Endothelial cell of umbilical vein (primary cell): ENCODE data around the gene ZNFX1.

Source experiments
- CTCF ChIP-seq, 2 donors: IDR thresholded peaks; 1 replicate in 1 of 2; 2 replicates in 1 of 2; pipeline ENCODE4 v1.5.1; 2011; ENCODE audit warnings: low read length in 2 of 2, mild to moderate bottlenecking in 2 of 2, moderate library complexity in 2 of 2, control low read depth in 1 of 2, inconsistent platforms in 1 of 2, low read depth in 1 of 2; ENCODE audit not compliant: insufficient read depth in 1 of 2; ENCODE audit errors: extremely low read depth in 1 of 2
- EZH2 ChIP-seq: IDR thresholded peaks from 2 replicates; pipeline ENCODE4 v1.6.1; 2012; ENCODE audit warnings: borderline replicate concordance, low read depth, mild to moderate bottlenecking, moderate library complexity, low read length, inconsistent platforms; ENCODE audit not compliant: severe bottlenecking
- FOS ChIP-seq: IDR thresholded peaks from 2 replicates; pipeline ENCODE4 v1.6.1; 2011; ENCODE audit warnings: mild to moderate bottlenecking, low read length, moderate library complexity, borderline replicate concordance; ENCODE audit not compliant: insufficient read depth
- GATA2 ChIP-seq: IDR thresholded peaks from 2 replicates; pipeline ENCODE4 v1.7.0; 2011; ENCODE audit warnings: low read depth, mild to moderate bottlenecking, moderate library complexity, mixed read lengths, low read length; ENCODE audit not compliant: insufficient read length, insufficient read depth
- JUN ChIP-seq: IDR thresholded peaks from 2 replicates; pipeline ENCODE4 v1.6.1; 2011; ENCODE audit warnings: borderline replicate concordance, low read depth; ENCODE audit not compliant: insufficient read length, insufficient read depth
- MAX ChIP-seq: IDR thresholded peaks from 2 replicates; pipeline ENCODE4 v1.6.1; 2011; ENCODE audit not compliant: insufficient read depth, insufficient read length
- MYC ChIP-seq: IDR thresholded peaks from one replicate; pipeline ENCODE4 v1.6.1; 2011; ENCODE audit warnings: mild to moderate bottlenecking, low read depth, low read length
- POLR2A ChIP-seq: IDR thresholded peaks from 2 replicates; pipeline ENCODE4 v1.6.1; 2012; ENCODE audit warnings: low read depth, mild to moderate bottlenecking, control low read depth, low read length
- POLR2AphosphoS5 ChIP-seq: IDR thresholded peaks from 2 replicates; pipeline ENCODE4 v1.6.1; 2012; ENCODE audit warnings: low read depth, mild to moderate bottlenecking, control low read depth, low read length, moderate library complexity; ENCODE audit not compliant: insufficient read depth

- TF ChIP-seq CTCF (IDR thresholded peaks at IDR 0.05; ENCODE audit: extremely low read depth in 1 of 2, insufficient read depth in 1 of 2, low read depth in 1 of 2, low read length in 2 of 2) (no peak), POLR2A (no peak), POLR2AphosphoS5 (no peak), EZH2 (no peak), MAX (no peak), GATA2 (no peak), MYC (no peak), JUN (no peak), FOS (no peak)
Observed at GRCh38 chr20:49270736-49271135, 7.1 kb downstream of the ZNFX1 start.
